A549 treated with Mapracorat at 1 μM for 4 hours (cell line): ENCODE results near the gene POLR2H. TPM values are rescaled to one million over a fixed set of nuclear protein-coding genes. Genes with fewer than 3 reads are reported as not detected.

Experiments
- total RNA-seq: library from RNA; stranded (reverse); fragments of 200-300 nt; extraction: Qiagen RNA extraction; gene quantifications from 5 replicates; pipeline ENCODE4 v1.2.3, GENCODE V29; 2022

POLR2H gene
- total RNA-seq, result 69.4 to 81.7 TPM (median 74.8 TPM) in 5 replicates

DNA sequence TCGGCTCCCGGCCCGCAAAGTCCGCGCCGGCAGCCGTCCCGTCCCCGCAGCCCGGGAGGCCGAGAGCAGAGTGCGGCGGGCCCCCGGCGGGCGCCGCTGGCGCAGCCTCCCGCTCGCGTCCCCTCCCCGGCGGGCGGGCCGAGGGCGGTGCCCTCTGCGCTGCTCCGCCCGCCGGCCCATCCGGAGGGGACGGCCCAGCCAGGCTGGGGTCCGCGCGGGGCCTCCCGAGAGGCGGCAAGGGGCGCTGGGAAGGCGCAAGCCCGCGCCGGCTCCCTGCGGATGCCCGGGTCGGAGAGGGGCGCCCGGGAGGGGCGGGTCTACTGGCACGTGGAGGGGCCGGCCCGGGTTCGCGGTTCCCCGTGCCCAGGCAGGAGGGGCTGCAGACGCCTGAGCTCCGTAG, at the start of gene POLR2H, which contains the start of gene CLCN2:
Gene POLR2H (plus strand): TSS at position 179 of the 400 bp plus-strand sequence. CDS start 1,783 bp downstream, outside the sequence.
Gene CLCN2 (minus strand): TSS at position 74 of the 400 bp plus-strand sequence. CDS start 126 bp downstream, outside the sequence.

GRCh38 chr3:184314363-184314699, 47.2 kb upstream of the POLR2H start, which contains the start of gene EIF4G1:
Gene EIF4G1, plus strand, starts transcription at chr3:184314606. Its CDS starts 1,191 bp downstream, at chr3:184315797.

GRCh38 chr3:184337399-184337714, 24.2 kb upstream of the POLR2H start, which contains the start of gene FAM131A:
Gene FAM131A, plus strand, starts transcription at chr3:184337600. Its CDS starts 31 bp downstream, at chr3:184337631.

DNA sequence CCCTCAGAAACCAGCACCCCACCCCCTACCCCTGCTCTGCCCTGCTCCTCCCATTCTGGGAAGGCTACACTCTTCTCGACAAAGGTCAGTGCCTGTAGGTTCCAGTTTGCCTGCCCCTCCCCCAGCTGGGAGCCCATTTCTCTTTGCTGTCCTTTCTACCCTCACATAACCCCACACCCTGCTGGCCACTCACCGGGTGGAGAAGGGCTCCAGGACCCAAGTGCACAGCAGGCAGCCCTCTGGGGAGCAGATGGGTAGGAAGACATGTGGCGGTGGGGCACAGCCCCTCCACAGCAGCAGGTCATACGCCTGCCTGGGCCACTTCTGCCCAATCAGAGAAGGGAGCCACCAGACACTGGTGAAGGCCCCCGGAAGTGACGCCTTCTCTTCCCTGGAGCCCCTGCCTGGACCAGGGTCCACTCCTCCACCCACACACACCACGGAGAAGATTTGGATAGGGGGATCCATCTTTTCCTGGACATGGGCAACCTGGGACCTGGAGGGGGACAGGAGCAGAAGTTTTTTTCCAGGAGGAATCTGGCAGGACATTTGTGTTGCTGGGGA, 16.5 kb downstream of the POLR2H start, which contains the start of gene THPO:
Gene THPO (minus strand): TSS at position 326 of the 564 bp plus-strand sequence. CDS start 1,948 bp downstream, outside the sequence.

DNA sequence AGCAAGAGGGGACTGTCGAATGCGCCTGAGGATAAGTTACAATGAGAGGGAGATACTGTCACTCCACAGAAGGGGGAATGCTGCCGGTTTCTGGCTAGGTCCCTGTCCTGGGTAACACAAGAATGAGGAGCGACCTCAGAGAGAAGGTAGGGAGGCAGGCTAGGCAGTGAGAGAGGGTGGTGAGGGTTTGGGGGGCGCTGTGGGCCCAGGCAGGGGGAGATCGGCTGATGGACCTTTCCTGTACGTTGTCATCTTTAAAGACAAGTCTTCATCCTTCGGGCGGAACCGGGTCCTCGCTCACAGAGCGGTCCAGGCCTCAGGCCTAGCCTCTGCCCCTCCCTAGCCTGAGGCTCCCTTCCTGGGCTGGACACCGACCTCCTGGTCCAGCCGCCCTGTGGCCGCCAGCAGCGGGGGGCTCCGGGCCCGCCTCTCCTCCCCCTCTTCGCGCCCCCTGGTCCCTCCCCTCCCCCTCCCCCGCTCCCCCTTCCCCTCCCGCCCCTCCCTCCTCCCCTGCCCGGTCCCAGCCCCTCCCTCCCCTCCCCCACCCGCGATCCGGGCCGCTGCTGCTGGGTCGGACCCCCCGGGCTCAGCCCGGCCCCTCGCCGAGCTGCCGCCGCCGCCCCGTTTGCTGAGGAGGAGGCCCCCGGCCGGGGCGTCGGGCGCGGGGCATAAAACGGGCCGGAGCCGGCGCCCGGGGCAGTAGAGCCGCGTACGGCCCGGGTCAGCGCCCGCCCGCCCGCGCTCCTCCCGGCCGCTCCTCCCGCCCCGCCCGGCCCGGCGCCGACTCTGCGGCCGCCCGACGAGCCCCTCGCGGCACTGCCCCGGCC, 18.1 kb downstream of the POLR2H start, which contains the start of gene CHRD:
Gene CHRD (plus strand): TSS at position 697 of the 827 bp plus-strand sequence. CDS start 265 bp downstream, outside the sequence.

Other genes with a start within 250 kb of the POLR2H start
- gene EIF2B5, start 226.4 kb upstream of the POLR2H start, total RNA-seq, result 25.3 to 30.3 TPM (median 28.3 TPM) in 5 replicates
- 17.9 to 27.2 TPM (median 23.7 TPM) in 5 replicates for gene DVL3, start 206.3 kb upstream of the POLR2H start, total RNA-seq
- gene AP2M1, start 186.9 kb upstream of the POLR2H start, total RNA-seq, result 296 to 311 TPM (median 303 TPM) in 5 replicates
- 28.9 to 38.9 TPM (median 34.0 TPM) in 5 replicates for gene ABCF3, start 175.5 kb upstream of the POLR2H start, total RNA-seq
- 0.21 to 0.60 TPM (median 0.34 TPM) in 5 replicates for gene VWA5B2, start 132.1 kb upstream of the POLR2H start, total RNA-seq
- gene ALG3, start 112.7 kb upstream of the POLR2H start, total RNA-seq, result 62.0 to 84.4 TPM (median 69.1 TPM) in 5 replicates
- 9.6 to 13.2 TPM (median 11.4 TPM) in 5 replicates for gene EEF1AKMT4, start 112.0 kb upstream of the POLR2H start, total RNA-seq
- gene CAMK2N2, start 100.2 kb upstream of the POLR2H start, total RNA-seq, result 0.86 to 1.9 TPM (median 1.6 TPM) in 5 replicates
- gene ECE2, start 85.7 kb upstream of the POLR2H start, total RNA-seq, result not detected in 5 replicates
- gene PSMD2, start 62.5 kb upstream of the POLR2H start, total RNA-seq, result 298 to 372 TPM (median 303 TPM) in 5 replicates
- 249 to 270 TPM (median 261 TPM) in 5 replicates for gene EIF4G1, start 47.1 kb upstream of the POLR2H start, total RNA-seq
- gene FAM131A, start 24.1 kb upstream of the POLR2H start, total RNA-seq, result 8.8 to 13.9 TPM (median 12.4 TPM) in 5 replicates
- gene CLCN2, start 105 bp upstream of the POLR2H start, total RNA-seq, result 4.9 to 6.9 TPM (median 6.5 TPM) in 5 replicates
- 0.08 to 0.16 TPM (median 0.15 TPM) in 3 of 5 replicates, not detected in the others for gene THPO, start 16.5 kb downstream of the POLR2H start, total RNA-seq
- gene CHRD, start 18.3 kb downstream of the POLR2H start, total RNA-seq, result 0.13 to 0.46 TPM (median 0.15 TPM) in 4 of 5 replicates, not detected in the other
- 0.24 to 0.46 TPM (median 0.29 TPM) in 5 replicates for gene EPHB3, start 200.1 kb downstream of the POLR2H start, total RNA-seq